Mesenteric fat pad (tissue), 1 donor: ENCODE measurements around the gene FAM219A. TPM values are rescaled to one million over a fixed set of nuclear protein-coding genes. Genes with fewer than 3 reads are reported as not detected.
A peak's percentile ranks its signal among the peaks of the same experiment; 100 is the strongest.
"Not testable (repeated sequence)": the region's sequence is repeated elsewhere in the genome, so short reads cannot be mapped to it uniquely, and the experiment has no call there.

Experiments used
- DNase-seq: peaks from one replicate; pipeline ENCODE4 v3.0.0-alpha.2; 2020; ENCODE audit warnings: low spot score
- total RNA-seq: library from RNA; stranded (reverse); fragmentation: NEBNext Ultra II Directional; extraction: Animal tissue kit (Norgen Biotek cat#: 25700); gene quantifications from one replicate; pipeline ENCODE4 v1.2.1, GENCODE V29; 2021
- donor health status: DM: yes; HTN: yes; CAD: no.

The FAM219A gene
- total RNA-seq, 1 donor from 2014 or later: 53.9 TPM

DNA sequence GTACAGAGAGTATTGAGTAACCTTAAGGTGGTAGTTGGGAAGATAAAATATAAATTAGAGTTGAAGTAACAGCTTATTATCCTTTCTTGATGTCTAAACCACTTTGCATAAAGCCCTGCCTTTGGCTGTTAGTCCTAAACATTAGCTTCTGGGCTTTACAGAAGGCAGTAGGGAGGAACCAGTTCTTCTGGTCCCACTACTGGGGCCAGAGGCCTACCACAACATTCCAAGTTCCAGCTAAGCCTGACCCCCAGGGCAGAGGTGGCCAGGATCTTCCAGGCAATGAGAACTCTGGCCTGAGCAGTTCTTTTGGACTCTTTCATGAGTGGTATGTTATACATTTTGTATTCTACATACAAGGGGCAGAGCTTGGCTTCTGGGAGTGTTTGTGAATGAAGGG lies 26.3 kb upstream of the FAM219A start:
- peak; percentile 30 for DNase-seq

- not testable (repeated sequence) for DNase-seq
Measured at GRCh38 chr9:34482746-34483145, 24.4 kb upstream of the FAM219A start.

GRCh38 chr9:34481620-34482019 lies 23.2 kb upstream of the FAM219A start:
- peak; percentile 64 for DNase-seq

- no peak for DNase-seq
Measured at GRCh38 chr9:34479431-34479866, 21.1 kb upstream of the FAM219A start.

DNA sequence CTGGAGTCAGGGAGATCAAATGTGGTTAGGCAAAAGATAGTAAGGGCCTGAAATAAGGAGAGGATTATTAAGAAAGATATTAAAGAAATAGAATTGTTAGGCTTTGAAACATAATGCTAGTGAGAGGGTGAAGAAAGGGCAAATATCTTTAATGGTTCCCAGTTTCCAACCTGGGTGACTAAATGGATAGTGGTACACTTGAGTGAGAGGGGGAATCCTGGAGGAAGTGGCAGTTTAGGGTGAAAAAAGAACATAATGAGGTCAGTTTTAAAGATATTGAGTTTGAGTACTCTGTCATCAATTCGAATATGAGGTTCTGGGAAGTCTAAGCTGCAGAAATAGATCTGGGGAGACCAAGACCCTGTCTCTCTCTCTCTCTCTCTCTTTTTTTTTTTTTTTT lies 19.2 kb upstream of the FAM219A start:
- DNase-seq: no peak

DNA sequence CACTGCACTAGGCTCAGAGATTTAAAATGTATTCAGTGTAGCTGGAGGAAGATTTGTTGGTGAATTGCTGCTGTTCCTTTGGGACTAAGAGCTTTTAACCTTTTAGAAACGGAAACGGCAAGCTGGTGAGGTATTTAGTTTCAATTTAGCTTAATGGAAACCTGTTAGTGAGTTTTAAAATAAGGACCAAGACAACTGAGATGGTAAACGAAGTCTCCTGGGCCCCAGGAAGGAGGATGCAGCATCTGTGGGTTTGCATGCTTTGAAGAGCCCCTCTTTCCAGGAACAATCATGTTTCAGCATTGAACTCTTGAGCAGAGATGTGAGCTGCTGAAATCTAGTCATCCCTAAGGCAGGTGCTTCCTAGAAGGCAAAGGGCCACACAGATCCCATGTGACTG lies 16.7 kb upstream of the FAM219A start:
- peak; percentile 5 for DNase-seq

DNA sequence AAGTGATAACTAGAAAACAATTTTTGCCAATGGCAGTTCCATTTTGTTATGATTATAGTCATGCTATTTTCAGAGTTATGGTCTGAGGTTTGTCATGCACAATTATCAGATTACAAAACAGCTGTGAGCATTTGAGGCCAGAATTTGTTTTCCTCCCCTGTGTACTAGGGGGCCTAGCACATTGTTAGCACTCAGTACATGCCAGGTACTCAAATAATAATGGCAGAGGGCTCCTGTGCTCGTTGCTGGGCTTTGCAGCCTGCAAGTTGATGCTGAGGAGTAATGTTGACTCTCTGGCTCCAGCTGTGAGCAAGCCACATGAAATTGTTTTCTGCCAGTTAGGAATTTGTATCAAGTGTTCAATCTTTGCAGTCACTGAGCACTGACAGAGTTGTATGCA lies 7.1 kb upstream of the FAM219A start:
- DNase-seq: no peak

- DNase-seq: no peak
Measured at GRCh38 chr9:34464571-34464970, 6.2 kb upstream of the FAM219A start.

DNA sequence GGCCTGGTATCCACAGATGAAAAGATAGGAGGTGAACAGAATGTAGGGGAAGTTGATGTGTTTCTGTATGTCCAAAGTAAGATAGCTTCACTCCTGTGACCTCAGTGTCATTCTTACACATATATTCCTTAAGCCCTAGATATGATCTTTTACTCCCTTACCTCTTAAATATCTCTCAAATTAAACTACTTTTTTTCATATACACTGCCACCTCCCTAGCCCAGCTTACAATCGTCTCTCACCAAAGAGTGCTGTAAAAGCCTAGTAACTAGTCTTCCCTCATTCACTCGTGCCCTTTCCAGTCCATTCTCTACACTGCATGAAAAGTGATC lies 5.5 kb upstream of the FAM219A start:
- DNase-seq: no peak

DNA sequence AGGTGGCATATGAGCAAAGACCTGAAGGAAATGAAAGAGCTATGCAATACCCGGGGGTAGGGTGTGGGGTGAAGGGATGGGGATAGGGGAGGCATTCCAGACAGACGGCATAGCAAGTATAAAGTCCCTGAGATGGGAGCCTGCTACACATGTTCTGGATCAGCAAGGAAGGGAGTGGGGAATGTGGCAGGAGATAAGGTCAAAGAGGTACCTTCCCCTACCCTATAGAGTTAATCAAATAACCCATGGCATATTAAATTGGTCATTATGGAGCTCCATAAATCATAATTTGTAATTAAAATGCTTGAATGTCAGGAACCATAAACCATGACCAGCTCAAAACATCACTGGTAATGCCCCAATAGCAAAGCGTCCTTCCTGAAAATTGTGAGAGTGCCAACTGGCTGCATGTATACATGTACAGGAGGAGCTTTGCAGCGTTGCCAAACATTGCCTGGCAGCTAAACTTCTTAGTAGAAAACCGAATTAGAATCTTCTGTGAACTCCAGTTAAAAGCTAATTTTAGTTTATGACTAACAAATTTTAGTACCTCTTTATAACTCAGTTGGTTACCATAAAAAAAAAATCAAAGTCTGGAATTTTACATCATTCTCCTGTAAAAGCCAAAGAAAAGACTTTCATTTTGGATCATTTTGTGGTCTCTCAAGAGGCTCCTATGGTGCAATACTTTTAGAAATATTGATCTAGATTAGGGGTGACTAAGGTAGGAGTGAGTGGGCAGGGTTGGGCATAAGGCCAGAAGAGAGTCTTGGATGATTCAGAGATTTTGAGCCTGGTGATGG lies 4.9 kb upstream of the FAM219A start:
- DNase-seq: no peak

DNA sequence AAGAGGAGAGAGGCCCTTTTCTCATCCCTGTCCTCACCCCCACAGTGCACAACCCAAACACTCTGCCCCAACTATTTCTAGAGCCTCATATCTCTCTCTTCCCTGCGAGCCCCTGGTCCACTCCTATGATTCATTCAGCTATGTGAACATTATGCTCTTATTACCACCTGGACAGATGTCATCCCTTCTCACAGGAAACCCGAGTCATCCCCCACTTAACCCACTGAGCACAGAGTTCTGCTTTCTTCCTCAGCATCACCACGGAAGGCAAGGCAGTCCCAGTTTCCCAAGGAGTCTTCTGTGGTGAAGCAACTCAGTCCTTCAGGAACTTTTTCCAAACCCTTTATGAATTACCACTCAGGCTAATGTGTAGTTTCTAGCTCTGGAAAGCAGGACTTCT lies 1.6 kb upstream of the FAM219A start:
- no peak for DNase-seq

DNA sequence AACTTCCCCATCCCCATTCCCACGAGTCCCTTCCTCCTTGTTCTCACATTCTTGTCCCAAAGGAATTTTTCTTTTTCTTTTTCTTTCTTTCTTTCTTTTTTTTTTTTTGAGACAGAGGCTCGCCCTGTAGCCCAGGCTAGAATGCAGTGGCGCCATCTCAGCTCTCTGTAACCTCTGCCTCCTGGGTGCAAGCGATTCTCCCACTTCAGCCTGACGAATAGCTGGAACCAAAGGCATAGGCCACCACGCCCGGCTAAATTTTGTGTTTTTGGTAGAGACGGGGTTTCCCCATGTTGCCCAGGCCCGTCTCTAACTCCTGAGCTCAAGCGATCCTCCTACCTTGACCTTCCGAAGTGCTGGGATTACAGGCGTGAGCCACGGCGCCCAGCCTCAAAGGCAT lies 986 bp upstream of the FAM219A start:
- no peak for DNase-seq

DNA sequence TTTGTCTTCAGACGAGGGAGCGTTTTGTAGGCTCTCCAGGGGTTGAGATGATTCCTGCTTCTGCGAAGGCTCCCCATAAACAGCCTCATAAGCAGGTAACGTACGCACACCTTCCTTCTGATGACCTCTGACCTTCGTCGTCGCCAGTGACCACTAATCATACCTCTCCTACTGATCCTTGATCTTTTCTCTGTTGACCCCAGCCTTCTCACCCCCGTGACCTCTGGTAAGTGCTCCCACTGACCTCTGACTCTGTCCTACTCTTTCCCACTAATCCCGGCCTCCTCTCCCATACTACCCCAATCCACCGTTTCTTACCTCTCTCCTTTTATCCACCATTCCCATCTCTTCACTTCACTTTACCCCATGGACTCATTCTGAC lies 580 bp upstream of the FAM219A start:
- no peak for DNase-seq

DNA sequence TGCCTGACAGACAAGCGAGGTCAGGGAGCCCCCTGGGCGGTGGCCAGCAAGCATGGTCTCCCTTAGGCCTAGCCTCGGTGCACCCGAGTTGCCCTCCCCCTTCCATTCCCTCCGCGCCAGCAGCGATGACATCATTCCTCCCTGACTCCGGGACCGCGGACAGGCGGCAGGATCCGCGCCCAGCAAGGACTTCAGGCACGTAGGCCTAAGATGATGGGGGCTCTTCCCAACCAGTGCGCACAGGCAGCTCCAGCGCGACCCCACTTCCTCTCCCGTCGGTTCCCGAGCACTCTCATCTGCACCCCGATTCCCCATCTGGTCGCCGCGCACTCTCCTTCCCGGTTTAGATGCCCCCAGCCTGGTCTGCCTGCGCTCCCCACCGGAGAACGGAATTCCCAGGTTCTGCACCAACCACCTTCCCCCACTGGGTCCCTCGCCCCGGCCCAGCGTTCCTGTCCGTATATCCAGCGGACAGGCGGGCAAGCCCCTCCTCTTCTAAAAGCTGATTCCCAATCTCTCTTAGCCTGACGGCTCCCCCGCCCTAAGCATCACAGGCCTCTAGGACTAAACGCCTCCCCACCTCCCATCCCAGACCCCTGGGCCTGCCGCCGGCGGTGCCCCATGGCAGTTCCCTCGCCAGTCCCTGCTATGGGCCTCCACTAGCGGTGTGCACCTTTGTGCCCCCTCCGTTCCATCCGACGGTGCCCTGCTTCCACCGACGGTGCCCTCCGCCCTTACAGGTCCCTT lies 931 bp downstream of the FAM219A start:
- DNase-seq: peak; percentile 92

DNA sequence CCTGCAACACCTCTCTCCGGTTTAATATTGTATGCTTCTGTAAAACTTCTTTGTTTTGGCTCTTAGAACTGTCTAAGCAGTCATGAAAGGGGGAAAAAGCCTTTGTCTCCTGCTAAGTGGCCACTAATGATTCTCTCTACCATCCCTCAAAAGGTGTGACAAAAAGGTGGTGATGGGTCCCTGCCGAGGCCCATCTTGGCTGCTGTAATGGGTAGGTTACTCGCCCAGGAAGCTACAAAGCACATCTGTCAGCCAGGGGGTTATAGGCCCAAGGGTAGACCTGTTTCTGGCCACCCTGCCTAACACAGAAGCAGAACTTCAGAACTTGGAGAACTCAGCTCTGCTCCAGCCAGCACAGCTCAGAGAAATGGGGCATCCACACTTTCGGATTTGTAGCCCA lies 1.6 kb downstream of the FAM219A start:
- DNase-seq: no peak

DNA sequence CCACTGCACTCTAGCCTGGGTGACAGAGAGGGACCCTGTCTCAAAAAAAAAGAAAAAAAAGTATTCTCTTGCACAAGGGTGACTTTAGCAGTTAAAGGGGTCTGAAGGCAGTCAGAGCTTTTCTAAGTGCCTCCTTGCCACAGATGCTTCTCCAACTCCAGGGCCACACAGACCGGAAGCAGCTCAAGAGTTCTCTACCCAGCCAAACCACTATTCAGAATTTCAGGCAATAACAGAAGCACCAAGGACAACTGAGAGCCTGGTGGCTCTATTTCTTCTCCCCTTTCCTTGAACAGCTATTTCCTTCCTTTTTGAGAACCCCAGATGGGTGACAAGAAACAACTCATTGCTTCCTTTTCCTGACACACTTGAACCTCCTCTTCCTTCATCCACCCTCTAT lies 2.2 kb downstream of the FAM219A start:
- no peak for DNase-seq

DNA sequence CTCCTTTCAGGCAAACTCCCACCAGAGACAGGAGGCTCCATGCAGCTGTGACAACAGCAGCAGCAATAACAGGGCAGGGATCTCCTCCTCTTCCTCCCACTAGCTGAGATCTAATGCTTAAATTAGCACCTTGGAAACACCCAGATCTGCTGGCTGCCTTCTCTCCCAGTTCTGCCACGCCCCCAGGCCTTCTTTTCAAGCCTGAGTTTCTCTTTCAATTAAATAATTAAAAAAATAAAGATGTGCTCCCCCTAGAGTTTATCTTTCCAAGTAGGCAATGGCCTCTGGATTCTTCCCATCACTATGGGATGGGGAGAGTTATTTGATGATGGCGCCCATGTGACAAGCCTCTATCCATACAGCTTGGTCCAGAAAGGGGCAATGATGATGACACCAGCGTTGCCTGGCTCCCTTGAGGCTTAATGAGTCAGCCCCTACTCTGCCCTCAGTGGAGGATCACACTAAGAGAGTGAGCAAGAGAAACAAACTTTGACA lies 3.8 kb downstream of the FAM219A start:
- DNase-seq: no peak

GRCh38 chr9:34452568-34452967 lies 5.8 kb downstream of the FAM219A start:
- DNase-seq: no peak

DNA sequence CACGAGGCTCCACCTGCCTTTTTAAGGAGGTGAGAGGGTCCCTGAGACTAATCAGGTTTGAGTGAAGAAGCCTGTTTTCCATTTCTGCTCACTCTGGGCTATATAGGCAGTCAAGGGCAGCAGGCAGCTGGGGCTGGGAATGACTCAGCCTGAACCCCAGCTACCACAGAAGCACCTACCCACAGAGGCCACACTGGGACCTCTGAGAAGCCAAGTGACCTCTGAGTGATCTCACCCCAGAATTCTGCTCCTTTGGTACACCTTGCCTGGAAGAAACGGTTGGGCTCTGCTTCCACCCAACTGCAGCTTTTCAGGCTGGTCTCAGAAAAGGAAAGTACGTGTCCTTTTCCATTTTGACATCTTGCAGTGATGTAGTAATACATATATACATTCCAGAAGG lies 6.8 kb downstream of the FAM219A start:
- DNase-seq: no peak

DNA sequence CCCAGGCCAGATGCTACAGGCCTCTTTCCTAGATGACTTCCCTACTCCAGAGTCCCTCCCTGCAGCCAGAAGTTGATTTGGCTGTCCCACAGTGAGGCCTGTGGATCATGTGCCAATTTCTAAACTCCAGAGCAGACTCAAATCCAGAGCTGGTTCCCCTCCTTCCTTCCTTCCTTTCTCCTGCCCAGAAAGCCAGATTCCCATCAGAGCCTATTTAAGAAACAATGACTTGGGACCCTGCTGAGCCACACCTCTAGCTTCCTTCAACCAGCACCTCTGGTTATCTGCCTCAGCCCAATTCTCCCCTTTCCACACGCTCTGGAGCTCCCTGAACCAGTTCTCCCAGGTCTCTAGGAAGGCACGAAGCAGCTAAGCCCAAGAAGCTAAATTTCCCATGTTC lies 7.2 kb downstream of the FAM219A start:
- DNase-seq: no peak

- DNase-seq: no peak
Measured at GRCh38 chr9:34450644-34451043, 7.7 kb downstream of the FAM219A start.

DNA sequence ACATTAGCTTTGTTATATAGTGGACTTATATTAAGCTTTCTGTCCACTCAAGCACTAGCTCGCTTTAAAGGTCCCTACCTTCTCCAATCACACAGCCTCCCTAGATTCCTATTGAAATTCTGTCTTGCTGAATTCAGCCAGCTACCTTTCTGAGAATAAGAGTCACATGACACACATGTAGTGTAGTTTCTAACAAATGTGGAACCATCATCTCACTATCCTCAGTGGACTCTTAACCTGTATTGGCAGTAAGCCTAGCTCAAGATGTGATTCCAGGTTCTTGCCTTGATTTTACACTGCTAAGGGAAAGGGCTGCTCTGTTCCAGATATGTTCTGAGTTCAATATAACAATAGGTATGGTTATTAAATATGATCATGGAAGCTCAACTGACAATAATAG lies 11.4 kb downstream of the FAM219A start:
- no peak for DNase-seq

DNA sequence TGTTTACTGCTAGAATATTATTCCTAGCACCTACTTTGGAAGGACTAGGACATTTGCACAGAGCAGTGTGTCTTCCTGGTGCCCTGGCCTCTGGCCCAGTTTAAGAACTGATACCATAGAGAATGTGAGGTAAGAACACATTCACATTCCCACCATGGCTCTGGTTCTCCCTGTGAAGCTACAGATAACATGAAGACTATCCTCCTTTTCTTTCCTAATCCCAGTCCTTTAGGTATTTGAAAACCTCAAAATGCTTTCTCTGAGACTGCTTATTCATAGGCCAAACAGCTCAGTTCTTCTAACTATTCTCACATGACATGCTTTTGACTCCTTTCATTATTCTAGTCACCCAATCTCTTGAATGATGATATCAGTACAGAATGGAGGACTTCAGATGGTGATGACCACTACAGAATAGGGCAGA lies 11.9 kb downstream of the FAM219A start:
- DNase-seq: no peak
